Stimulated activated effector memory CD8-positive, alpha-beta T cell treated with anti-CD3 and anti-CD28 coated beads, Interleukin-12 subunit alpha, Interleukin-12 subunit beta, amount 100 ng/mL, for 72 hours (primary cell): ENCODE results near the gene ARL6IP6.
"Not testable (repeated sequence)": the region's sequence is repeated elsewhere in the genome, so short reads cannot be mapped to it uniquely, and the experiment has no call there.

ENCODE experiments used
- ATAC-seq: fragments of 150-1000 bp; cut with Tn5 transposase; 2 replicates; pipeline ENCODE4 v1.10.0; 2021
- DNase-seq, 2 donors: peaks; one replicate each; pipeline ENCODE4 v3.0.0; 2021 to 2022; ENCODE audit warnings: low spot score in 2 of 2
- H3K27ac Mint-ChIP-seq: one replicate; pipeline ENCODE4 v1.8.0; 2022; ENCODE audit warnings: mild to moderate bottlenecking, mixed read lengths
- H3K36me3 Mint-ChIP-seq: one replicate; pipeline ENCODE4 v1.8.0; 2022; ENCODE audit warnings: mild to moderate bottlenecking, mixed read lengths
- H3K4me1 Mint-ChIP-seq: one replicate; pipeline ENCODE4 v1.8.0; 2022; ENCODE audit warnings: mixed read lengths
- H3K4me3 Mint-ChIP-seq: one replicate; pipeline ENCODE4 v1.8.0; 2022; ENCODE audit warnings: mild to moderate bottlenecking, mixed read lengths
- H3K9me3 Mint-ChIP-seq: one replicate; pipeline ENCODE4 v1.8.0; 2022; ENCODE audit warnings: mixed read lengths

The ARL6IP6 gene

DNA sequence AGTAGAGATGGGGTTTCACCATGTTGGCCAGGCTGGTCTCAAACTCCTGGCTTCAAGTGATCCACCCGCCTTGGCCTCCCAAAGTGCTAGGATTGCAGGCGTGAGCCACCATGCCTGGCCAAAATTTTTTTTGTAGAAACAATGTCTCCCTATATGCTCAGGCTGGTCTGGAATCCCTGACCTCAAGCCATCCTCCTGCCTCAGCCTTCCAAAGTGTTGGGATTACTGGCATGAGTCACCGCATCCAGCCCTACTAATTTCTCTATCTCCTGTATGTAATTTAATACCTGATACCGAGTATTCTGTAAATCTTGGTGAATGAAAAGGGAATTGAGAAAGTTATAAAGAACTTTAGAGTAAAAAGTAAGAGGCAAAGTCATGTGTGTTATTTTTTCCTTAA lies 29.3 kb downstream of the ARL6IP6 start:
- not testable (repeated sequence) for H3K4me3 Mint-ChIP-seq, ATAC-seq, H3K4me1 Mint-ChIP-seq, H3K27ac Mint-ChIP-seq, DNase-seq, H3K9me3 Mint-ChIP-seq
- H3K36me3 Mint-ChIP-seq = peaks cover 39% of the 10 kb centered on the region

DNA sequence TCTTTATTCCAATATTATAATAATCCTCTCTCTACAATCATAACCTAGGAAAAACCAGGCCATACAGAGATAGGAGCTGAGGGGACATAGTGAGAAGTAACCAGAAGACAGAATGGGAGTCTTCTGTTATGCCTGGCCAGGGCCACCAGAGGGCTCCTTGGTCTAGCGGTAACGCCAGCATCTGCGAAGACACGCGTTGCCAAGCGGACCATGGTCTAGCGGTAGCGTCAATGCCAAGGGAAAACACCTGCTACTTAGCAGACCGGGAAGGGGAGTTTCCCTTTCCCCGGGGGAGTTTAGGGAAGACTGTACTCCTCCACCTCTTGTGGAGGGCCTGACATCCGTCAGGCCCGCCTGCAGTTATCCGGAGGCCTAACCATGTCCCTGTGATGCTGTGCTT lies 36.6 kb downstream of the ARL6IP6 start:
- Mint-ChIP-seq H3K36me3 (peaks cover 43% of the 10 kb centered on the region), H3K9me3 (no peaks in the 10 kb centered on the region), H3K27ac (no peak overlapping the region), H3K4me1 (no peaks in the 10 kb centered on the region), H3K4me3 (no peak overlapping the region)
- ATAC-seq = no peak
- DNase-seq = no peak

- DNase-seq (no peak), ATAC-seq (peak; percentile 76)
- H3K36me3 Mint-ChIP-seq = peaks cover 48% of the 10 kb centered on the region
- H3K4me3 Mint-ChIP-seq = no peak overlapping the region
- H3K9me3 Mint-ChIP-seq = no peaks in the 10 kb centered on the region
- H3K4me1 Mint-ChIP-seq = no peaks in the 10 kb centered on the region
- no peak overlapping the region for H3K27ac Mint-ChIP-seq
Measured at GRCh38 chr2:152759290-152760072, 41.1 kb downstream of the ARL6IP6 start.

- DNase-seq (no peak), ATAC-seq (no peak)
- no peak overlapping the region for H3K27ac Mint-ChIP-seq
- no peaks in the 10 kb centered on the region for H3K4me1 Mint-ChIP-seq
- no peak overlapping the region for H3K4me3 Mint-ChIP-seq
- H3K9me3 Mint-ChIP-seq = no peaks in the 10 kb centered on the region
- H3K36me3 Mint-ChIP-seq = peaks cover 38% of the 10 kb centered on the region
Measured at GRCh38 chr2:152761214-152761613, 42.8 kb downstream of the ARL6IP6 start.

GRCh38 chr2:152762202-152762601 lies 43.8 kb downstream of the ARL6IP6 start:
- Mint-ChIP-seq H3K4me1 (no peaks in the 10 kb centered on the region), H3K27ac (no peak overlapping the region), H3K9me3 (no peaks in the 10 kb centered on the region), H3K4me3 (no peak overlapping the region), H3K36me3 (peaks cover 28% of the 10 kb centered on the region)
- no peak for ATAC-seq
- no peak for DNase-seq

GRCh38 chr2:152763208-152763607 lies 44.8 kb downstream of the ARL6IP6 start:
- ATAC-seq, H3K4me3 Mint-ChIP-seq, DNase-seq, H3K9me3 Mint-ChIP-seq, H3K4me1 Mint-ChIP-seq, H3K27ac Mint-ChIP-seq: not testable (repeated sequence)
- H3K36me3 Mint-ChIP-seq = peaks cover 26% of the 10 kb centered on the region

DNA sequence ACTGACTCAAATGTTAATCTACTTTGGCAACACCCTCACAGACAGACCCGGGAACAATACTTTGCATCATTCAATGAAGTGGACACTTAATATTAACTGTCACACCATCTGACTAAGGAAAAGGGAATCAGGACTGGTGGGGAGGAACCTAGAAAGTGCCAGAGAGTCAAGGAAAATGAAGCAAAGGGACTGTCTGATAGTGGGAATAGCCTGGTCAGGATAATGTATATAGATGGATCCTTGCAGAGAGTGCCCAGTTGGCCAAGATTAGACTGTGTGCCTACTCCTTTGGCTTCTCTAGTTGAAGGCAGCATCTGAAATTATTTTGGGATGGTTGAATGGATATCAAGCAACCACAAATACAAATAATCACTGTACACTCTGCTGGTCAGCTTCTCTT lies 45.2 kb downstream of the ARL6IP6 start:
- ATAC-seq = no peak
- H3K27ac Mint-ChIP-seq = no peak overlapping the region
- H3K4me1 Mint-ChIP-seq = no peaks in the 10 kb centered on the region
- no peak for DNase-seq
- H3K36me3 Mint-ChIP-seq = peaks cover 26% of the 10 kb centered on the region
- no peak overlapping the region for H3K4me3 Mint-ChIP-seq
- no peaks in the 10 kb centered on the region for H3K9me3 Mint-ChIP-seq

DNA sequence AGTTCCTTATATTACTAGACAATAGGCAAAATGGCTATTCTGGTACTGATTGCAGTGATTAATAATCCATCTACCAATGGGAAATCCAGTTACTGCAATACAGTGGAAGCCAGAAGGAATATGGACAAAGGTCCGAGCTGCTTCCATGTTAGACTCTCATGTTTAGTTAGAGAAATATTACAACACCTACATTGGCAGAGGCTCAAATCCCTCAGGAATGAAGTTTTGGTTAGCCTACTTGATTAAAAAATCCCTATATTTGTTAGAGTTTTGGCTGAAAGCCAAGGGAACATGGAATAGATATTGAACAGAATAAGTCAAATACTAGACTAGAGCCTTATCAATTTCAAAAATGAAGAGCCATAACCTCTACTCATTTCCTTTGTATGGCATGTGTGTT lies 48.5 kb downstream of the ARL6IP6 start:
- no peak for ATAC-seq
- Mint-ChIP-seq H3K27ac (no peak overlapping the region), H3K36me3 (peaks cover 13% of the 10 kb centered on the region), H3K4me1 (no peaks in the 10 kb centered on the region), H3K9me3 (no peaks in the 10 kb centered on the region), H3K4me3 (no peak overlapping the region)
- DNase-seq = no peak

- no peaks in the 10 kb centered on the region for H3K4me1 Mint-ChIP-seq
- no peak overlapping the region for H3K4me3 Mint-ChIP-seq
Measured at GRCh38 chr2:152781175-152781574, 62.8 kb downstream of the ARL6IP6 start.

DNA sequence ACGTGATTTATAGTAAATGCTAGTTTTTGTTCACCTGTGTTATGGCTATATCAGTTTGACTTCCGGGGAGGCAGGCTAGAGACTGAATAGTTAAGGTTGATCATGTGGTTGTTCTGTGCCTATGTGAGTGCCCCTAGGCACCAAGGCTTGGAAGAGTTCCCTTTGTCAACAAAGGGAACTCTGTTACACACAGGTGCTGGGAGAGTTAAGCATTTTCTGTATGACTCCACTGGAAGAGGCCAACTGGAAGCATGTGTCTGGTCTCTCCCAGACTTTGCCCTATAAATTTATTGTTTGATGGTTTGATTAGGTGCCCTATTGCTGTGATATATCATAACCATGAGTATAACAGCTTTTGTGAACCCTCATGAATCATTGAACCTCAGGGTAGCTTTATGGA lies 63.8 kb downstream of the ARL6IP6 start:
- Mint-ChIP-seq H3K36me3 (no peaks in the 10 kb centered on the region), H3K4me3 (no peak overlapping the region), H3K4me1 (no peaks in the 10 kb centered on the region), H3K9me3 (no peaks in the 10 kb centered on the region), H3K27ac (no peak overlapping the region)
- DNase-seq (no peak), ATAC-seq (no peak)

More at GRCh38 chr2:152781175-152781574, 62.8 kb downstream of the ARL6IP6 start:
- ATAC-seq (no peak), DNase-seq (no peak)
- Mint-ChIP-seq H3K36me3 (no peaks in the 10 kb centered on the region), H3K27ac (no peak overlapping the region), H3K9me3 (no peaks in the 10 kb centered on the region)

DNA sequence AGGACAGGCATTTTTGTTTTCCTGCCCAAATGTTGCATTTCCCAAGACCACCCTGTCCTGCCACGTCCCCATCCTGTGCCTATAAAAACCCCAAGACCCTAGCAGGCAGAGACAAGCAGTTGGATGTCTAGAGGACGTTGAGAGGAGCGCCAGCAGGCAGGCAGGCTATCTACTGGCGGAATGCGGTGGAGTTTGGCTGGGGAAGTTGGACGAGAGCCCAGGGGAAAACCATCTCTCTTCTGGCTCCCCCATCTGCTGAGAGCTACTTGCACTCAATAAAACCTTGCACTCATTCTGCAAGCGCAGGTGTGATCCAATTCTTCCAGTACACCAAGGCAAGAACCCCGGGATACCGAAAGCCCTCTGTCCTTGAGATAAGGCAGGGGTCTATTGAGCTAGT lies 72.5 kb downstream of the ARL6IP6 start:
- no peak for ATAC-seq
- DNase-seq = no peak
- Mint-ChIP-seq H3K36me3 (no peaks in the 10 kb centered on the region), H3K4me1 (no peaks in the 10 kb centered on the region), H3K9me3 (no peaks in the 10 kb centered on the region), H3K27ac (no peak overlapping the region), H3K4me3 (no peak overlapping the region)

DNA sequence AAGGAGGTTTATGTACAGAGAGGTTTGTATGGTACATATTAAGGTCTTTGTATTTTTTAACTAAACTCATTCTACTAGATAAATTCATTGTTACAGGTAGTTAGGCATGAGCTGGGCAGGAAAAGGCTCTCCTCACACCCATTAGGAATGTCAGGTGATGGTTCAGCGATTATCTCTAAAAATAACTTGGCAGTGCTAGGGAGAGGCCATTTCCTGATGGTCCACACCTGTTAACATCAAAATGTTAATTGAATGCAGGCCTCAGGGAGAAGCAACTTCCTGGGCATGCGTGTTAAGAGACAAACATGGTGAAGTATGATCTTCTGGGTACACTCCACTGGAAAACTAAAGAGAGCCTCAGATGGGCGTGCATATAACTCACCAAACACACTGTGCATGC lies 73.6 kb downstream of the ARL6IP6 start:
- ATAC-seq (no peak), DNase-seq (no peak)
- H3K36me3 Mint-ChIP-seq = no peaks in the 10 kb centered on the region
- no peak overlapping the region for H3K4me3 Mint-ChIP-seq
- H3K4me1 Mint-ChIP-seq = no peaks in the 10 kb centered on the region
- no peak overlapping the region for H3K27ac Mint-ChIP-seq
- H3K9me3 Mint-ChIP-seq = no peaks in the 10 kb centered on the region

GRCh38 chr2:152792974-152793373 lies 74.6 kb downstream of the ARL6IP6 start:
- no peaks in the 10 kb centered on the region for H3K4me1 Mint-ChIP-seq
- ATAC-seq = no peak
- no peak for DNase-seq
- H3K9me3 Mint-ChIP-seq = no peaks in the 10 kb centered on the region
- H3K4me3 Mint-ChIP-seq = no peak overlapping the region
- H3K27ac Mint-ChIP-seq = no peak overlapping the region
- no peaks in the 10 kb centered on the region for H3K36me3 Mint-ChIP-seq

GRCh38 chr2:152796941-152797340 lies 78.5 kb downstream of the ARL6IP6 start:
- Mint-ChIP-seq H3K4me1 (no peaks in the 10 kb centered on the region), H3K9me3 (no peaks in the 10 kb centered on the region), H3K27ac (no peak overlapping the region), H3K4me3 (no peak overlapping the region), H3K36me3 (no peaks in the 10 kb centered on the region)
- ATAC-seq = no peak
- no peak for DNase-seq

GRCh38 chr2:152804687-152805408 lies 86.4 kb downstream of the ARL6IP6 start:
- Mint-ChIP-seq H3K4me1 (no peaks in the 10 kb centered on the region), H3K27ac (no peak overlapping the region), H3K9me3 (no peaks in the 10 kb centered on the region), H3K36me3 (no peaks in the 10 kb centered on the region), H3K4me3 (no peak overlapping the region)
- DNase-seq = no peak
- ATAC-seq = peak; percentile 32

DNA sequence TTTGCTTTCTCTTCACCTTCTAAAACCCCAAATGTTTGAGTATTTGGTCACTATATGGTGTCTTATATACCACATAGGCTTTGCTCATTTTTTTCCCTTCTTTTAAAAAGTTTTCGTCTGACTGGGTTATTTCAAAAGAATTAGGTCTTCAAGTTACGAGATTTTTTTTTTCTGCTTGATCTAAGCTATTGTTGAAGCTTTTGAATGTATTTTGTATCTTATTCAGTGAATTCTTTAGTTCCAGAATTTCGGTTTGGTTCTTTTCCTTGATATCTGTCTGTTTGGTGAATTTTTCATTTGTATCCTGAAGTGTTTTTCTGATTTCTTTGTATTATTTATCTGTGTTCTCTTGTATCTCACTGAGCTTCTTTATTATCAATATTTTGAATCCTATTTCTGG lies 93.5 kb downstream of the ARL6IP6 start:
- Mint-ChIP-seq H3K4me3 (no peak overlapping the region), H3K27ac (no peak overlapping the region), H3K9me3 (peaks cover 10% of the 10 kb centered on the region), H3K36me3 (no peaks in the 10 kb centered on the region), H3K4me1 (no peaks in the 10 kb centered on the region)
- ATAC-seq = no peak
- DNase-seq = no peak
